Neutrophil (primary cell): ENCODE results near the gene NEK8.

ENCODE experiments used
- H3K27ac ChIP-seq: fragments of 200-600 bp; sonication (generic); 2 replicates; pipeline ENCODE4 v1.5.1; 2016; ENCODE audit warnings: mild to moderate bottlenecking, moderate library complexity
- H3K27me3 ChIP-seq: fragments of 200-600 bp; sonication (generic); 2 replicates; pipeline ENCODE4 v1.6.0; 2016; ENCODE audit warnings: mild to moderate bottlenecking
- H3K36me3 ChIP-seq: fragments of 200-600 bp; sonication (generic); 2 replicates; pipeline ENCODE4 v1.5.1; 2017
- H3K4me1 ChIP-seq, 2 experiments: fragments of 200-600 bp in 1 of 2; sonication (generic) in 1 of 2; 1 replicate in 1 of 2; 2 replicates in 1 of 2; pipeline versions ENCODE4 v1.5.1 to v1.6.1; 2013 to 2016; ENCODE audit warnings: low read depth in 1 of 2, low read length in 1 of 2, mild to moderate bottlenecking in 1 of 2, moderate library complexity in 1 of 2; ENCODE audit not compliant: control insufficient read depth in 1 of 2, insufficient read depth in 1 of 2
- H3K4me3 ChIP-seq, 2 experiments: fragments of 200-600 bp in 1 of 2; sonication (generic) in 1 of 2; 1 replicate in 1 of 2; 2 replicates in 1 of 2; pipeline ENCODE4 v1.5.1; 2013 to 2016; ENCODE audit warnings: low read depth in 1 of 2, low read length in 1 of 2, mild to moderate bottlenecking in 1 of 2, moderate library complexity in 1 of 2
- H3K9me3 ChIP-seq: fragments of 200-600 bp; sonication (generic); 2 replicates; pipeline ENCODE4 v1.5.1; 2016
- CTCF ChIP-seq: fragments of 200-600 bp; sonication (generic); IDR thresholded peaks from 2 replicates; pipeline ENCODE4 v1.5.1; 2016; ENCODE audit warnings: antibody characterized with exemption

The NEK8 gene

GRCh38 chr17:28711723-28712031 lies 16.9 kb upstream of the NEK8 start, which contains the start of gene PROCA1:
Gene PROCA1 (minus strand): TSS chr17:28711888. CDS start chr17:28711660, 228 bp downstream.
- Histone ChIP-seq H3K4me1 (peaks cover 17 to 20% of the 10 kb centered on the region in 2 experiments), H3K36me3 (no peaks in the 10 kb centered on the region)

GRCh38 chr17:28712032-28712704 lies 16.4 kb upstream of the NEK8 start:
- TF ChIP-seq CTCF: no peak
- H3K4me3 ChIP-seq: peak overlapping the region; percentile 86 to 96
- peaks cover 22 to 25% of the 10 kb centered on the region in 2 experiments for H3K4me1 ChIP-seq
- no peaks in the 10 kb centered on the region for H3K9me3 ChIP-seq
- H3K27ac ChIP-seq: peak overlapping the region; percentile 80
- H3K36me3 ChIP-seq: no peaks in the 10 kb centered on the region
- H3K27me3 ChIP-seq: peaks cover 15% of the 10 kb centered on the region

More at GRCh38 chr17:28711723-28712031, 16.9 kb upstream of the NEK8 start, which contains the start of gene PROCA1:
- Histone ChIP-seq H3K27ac (peak within 1 kb of the TSS; percentile 80), H3K27me3 (peaks cover 10% of the 10 kb centered on the region), H3K9me3 (no peaks in the 10 kb centered on the region), H3K4me3 (peak within 1 kb of the TSS; percentile 86 to 96)
- TF ChIP-seq CTCF: no peak

- H3K9me3 ChIP-seq: no peaks in the 10 kb centered on the region
- no peak for TF ChIP-seq CTCF
These were observed 15.7 kb upstream of the NEK8 start for GRCh38 chr17:28712705-28713415.

GRCh38 chr17:28714281-28714680 lies 14.3 kb upstream of the NEK8 start:
- H3K9me3 ChIP-seq: no peaks in the 10 kb centered on the region
- H3K36me3 ChIP-seq: no peaks in the 10 kb centered on the region
- no peak overlapping the region for H3K27ac ChIP-seq
- TF ChIP-seq CTCF: no peak
- H3K4me3 ChIP-seq: no peak overlapping the region
- peaks cover 37 to 43% of the 10 kb centered on the region in 2 experiments for H3K4me1 ChIP-seq
- peaks cover 31% of the 10 kb centered on the region for H3K27me3 ChIP-seq

More at GRCh38 chr17:28712705-28713415, 15.7 kb upstream of the NEK8 start:
- Histone ChIP-seq H3K36me3 (no peaks in the 10 kb centered on the region), H3K27me3 (peaks cover 22% of the 10 kb centered on the region), H3K27ac (peak overlapping the region; percentile 80), H3K4me3 (peak overlapping the region; percentile 86 to 96), H3K4me1 (peaks cover 29 to 30% of the 10 kb centered on the region in 2 experiments)

DNA sequence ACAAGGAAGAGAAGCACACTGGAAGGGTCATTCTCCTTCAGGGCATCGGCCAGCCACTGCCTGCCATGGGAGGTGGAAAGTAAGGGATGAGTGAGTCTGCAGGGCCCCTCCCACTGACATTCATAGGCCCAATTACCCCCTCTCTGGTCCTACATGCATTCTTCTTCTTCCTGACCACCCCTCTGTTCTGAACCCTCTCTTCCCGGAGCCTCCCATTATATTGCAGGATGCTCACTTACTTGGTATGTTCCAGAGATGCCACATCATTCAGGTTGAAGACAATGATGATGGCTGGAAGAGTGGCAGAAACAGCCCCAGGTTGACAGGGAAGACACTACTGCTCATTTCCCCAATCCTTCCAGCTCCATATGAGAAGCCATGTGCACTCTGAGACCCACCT lies 13.4 kb upstream of the NEK8 start:
- H3K9me3 ChIP-seq: no peaks in the 10 kb centered on the region

More for the DNA sequence above, 13.4 kb upstream of the NEK8 start:
- H3K4me3 ChIP-seq: no peak overlapping the region
- no peak overlapping the region for H3K27ac ChIP-seq
- TF ChIP-seq CTCF: no peak
- H3K4me1 ChIP-seq: peaks cover 43 to 49% of the 10 kb centered on the region in 2 experiments
- no peaks in the 10 kb centered on the region for H3K36me3 ChIP-seq
- H3K27me3 ChIP-seq: peaks cover 31% of the 10 kb centered on the region
